ENCODE data around the gene CSTF1.

Gene CSTF1

DNA sequence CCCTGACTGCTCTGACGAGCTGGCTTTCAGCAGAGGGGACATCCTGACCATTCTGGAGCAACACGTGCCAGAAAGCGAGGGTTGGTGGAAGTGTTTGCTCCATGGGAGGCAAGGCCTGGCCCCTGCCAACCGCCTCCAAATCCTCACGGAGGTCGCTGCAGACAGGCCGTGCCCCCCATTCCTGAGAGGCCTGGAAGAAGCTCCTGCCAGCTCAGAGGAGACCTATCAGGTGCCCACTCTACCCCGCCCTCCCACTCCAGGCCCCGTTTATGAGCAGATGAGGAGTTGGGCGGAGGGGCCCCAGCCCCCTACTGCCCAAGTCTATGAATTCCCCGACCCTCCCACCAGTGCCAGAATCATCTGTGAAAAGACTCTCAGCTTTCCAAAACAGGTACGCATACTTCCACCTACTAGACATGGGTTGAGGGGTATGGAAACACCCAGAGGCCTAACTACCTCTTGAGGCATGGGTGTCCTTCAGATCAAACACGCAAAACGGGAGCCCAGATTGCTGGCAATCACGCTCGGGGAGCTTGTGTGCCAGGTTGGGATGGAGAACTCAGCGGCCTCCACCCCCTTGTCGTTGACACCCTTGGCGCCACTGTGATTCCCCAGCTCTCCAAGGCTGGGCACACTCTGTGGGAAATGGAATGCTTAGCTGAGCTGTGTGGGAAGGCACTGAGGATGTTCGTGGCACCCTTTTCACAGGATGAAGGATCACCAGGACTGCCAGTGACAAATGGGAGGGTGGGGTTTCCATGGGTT, 44.9 kb downstream of the CSTF1 start:
- H3K4me3 ChIP-seq (ENCODE audit: insufficient read depth, low read length, poor library complexity, severe bottlenecking): no peak overlapping the region
- H4K20me1 ChIP-seq (ENCODE audit: low read depth, low read length): no peaks in the 10 kb centered on the region
- no peaks in the 10 kb centered on the region for H3K9me2 ChIP-seq (replicated peaks; ENCODE audit: insufficient read depth, low read length)
- no peak overlapping the region for H2AFZ ChIP-seq (ENCODE audit: low read depth, low read length, severe bottlenecking)
- no peaks in the 10 kb centered on the region for H3K9me3 ChIP-seq (ENCODE audit: insufficient read depth, low read length)
- H3K36me3 ChIP-seq (ENCODE audit: low read length): no peaks in the 10 kb centered on the region
- H3F3A ChIP-seq (ENCODE audit: insufficient read depth): no peaks in the 10 kb centered on the region
- no peak overlapping the region for H3K27ac ChIP-seq (ENCODE audit: low read depth, low read length)
- H3K79me2 ChIP-seq (ENCODE audit: insufficient read depth, low read length): no peaks in the 10 kb centered on the region
- no peak overlapping the region for H3K9ac ChIP-seq (ENCODE audit: low read length)
- no peak overlapping the region for H3K4me2 ChIP-seq (ENCODE audit: low read depth, low read length, poor library complexity, severe bottlenecking)
- TF ChIP-seq EZH2phosphoT487 (conservative IDR thresholded peaks at IDR 0.05; ENCODE audit: low read length): no peak
- TF ChIP-seq, protein P1, sequence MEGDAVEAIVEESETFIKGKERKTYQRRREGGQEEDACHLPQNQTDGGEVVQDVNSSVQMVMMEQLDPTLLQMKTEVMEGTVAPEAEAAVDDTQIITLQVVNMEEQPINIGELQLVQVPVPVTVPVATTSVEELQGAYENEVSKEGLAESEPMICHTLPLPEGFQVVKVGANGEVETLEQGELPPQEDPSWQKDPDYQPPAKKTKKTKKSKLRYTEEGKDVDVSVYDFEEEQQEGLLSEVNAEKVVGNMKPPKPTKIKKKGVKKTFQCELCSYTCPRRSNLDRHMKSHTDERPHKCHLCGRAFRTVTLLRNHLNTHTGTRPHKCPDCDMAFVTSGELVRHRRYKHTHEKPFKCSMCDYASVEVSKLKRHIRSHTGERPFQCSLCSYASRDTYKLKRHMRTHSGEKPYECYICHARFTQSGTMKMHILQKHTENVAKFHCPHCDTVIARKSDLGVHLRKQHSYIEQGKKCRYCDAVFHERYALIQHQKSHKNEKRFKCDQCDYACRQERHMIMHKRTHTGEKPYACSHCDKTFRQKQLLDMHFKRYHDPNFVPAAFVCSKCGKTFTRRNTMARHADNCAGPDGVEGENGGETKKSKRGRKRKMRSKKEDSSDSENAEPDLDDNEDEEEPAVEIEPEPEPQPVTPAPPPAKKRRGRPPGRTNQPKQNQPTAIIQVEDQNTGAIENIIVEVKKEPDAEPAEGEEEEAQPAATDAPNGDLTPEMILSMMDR (IDR thresholded peaks at IDR 0.05; ENCODE audit: insufficient read depth, low read length, poor library complexity, severe bottlenecking): no peak
- no peaks in the 10 kb centered on the region for H3K27me3 ChIP-seq (ENCODE audit: low read length)

GRCh38 chr20:56438284-56438683, 45.8 kb downstream of the CSTF1 start:
- Histone ChIP-seq H3K36me3 (ENCODE audit: low read length) (no peaks in the 10 kb centered on the region), H3F3A (ENCODE audit: insufficient read depth) (no peaks in the 10 kb centered on the region), H4K20me1 (ENCODE audit: low read depth, low read length) (no peaks in the 10 kb centered on the region), H3K9me2 (replicated peaks; ENCODE audit: insufficient read depth, low read length) (no peaks in the 10 kb centered on the region), H3K79me2 (ENCODE audit: insufficient read depth, low read length) (no peaks in the 10 kb centered on the region), H3K4me3 (ENCODE audit: insufficient read depth, low read length, poor library complexity, severe bottlenecking) (no peak overlapping the region), H2AFZ (ENCODE audit: low read depth, low read length, severe bottlenecking) (no peak overlapping the region), H3K27ac (ENCODE audit: low read depth, low read length) (no peak overlapping the region), H3K4me2 (ENCODE audit: low read depth, low read length, poor library complexity, severe bottlenecking) (no peak overlapping the region), H3K27me3 (ENCODE audit: low read length) (no peaks in the 10 kb centered on the region), H3K9me3 (ENCODE audit: insufficient read depth, low read length) (no peaks in the 10 kb centered on the region), H3K9ac (ENCODE audit: low read length) (no peak overlapping the region)
- TF ChIP-seq, protein P1 (IDR thresholded peaks at IDR 0.05; ENCODE audit: insufficient read depth, low read length, poor library complexity, severe bottlenecking): no peak
- no peak for TF ChIP-seq EZH2phosphoT487 (conservative IDR thresholded peaks at IDR 0.05; ENCODE audit: low read length)

DNA sequence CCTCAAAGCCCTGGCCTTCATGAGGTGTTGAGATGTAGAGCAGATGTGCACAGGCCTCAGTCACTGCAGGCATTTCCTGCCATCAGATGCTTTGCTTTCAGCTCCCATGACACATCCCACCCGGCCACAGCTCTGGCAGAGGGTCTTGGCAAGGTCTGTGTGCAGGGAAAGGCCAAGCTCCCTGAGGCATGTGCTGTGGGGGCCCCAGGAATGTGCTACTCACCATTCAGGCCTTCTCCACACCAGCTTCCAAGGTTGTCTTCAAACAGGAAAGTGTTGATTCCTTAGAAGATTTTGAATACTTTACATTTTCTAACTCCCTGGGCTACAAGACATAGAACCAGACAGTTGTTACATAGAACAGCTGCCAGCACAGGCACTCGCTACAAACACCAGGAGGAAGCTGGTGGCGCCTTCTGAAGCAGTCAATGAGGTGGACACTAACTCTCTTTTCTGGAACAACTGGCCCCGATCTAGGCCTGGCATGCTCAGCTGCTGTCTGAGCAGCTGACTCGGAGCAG, 47.4 kb downstream of the CSTF1 start:
- no peaks in the 10 kb centered on the region for H3K36me3 ChIP-seq (ENCODE audit: low read length)
- no peaks in the 10 kb centered on the region for H3F3A ChIP-seq (ENCODE audit: insufficient read depth)
- H3K9me2 ChIP-seq (replicated peaks; ENCODE audit: insufficient read depth, low read length): no peaks in the 10 kb centered on the region
- no peak overlapping the region for H3K4me3 ChIP-seq (ENCODE audit: insufficient read depth, low read length, poor library complexity, severe bottlenecking)
- H3K27ac ChIP-seq (ENCODE audit: low read depth, low read length): no peak overlapping the region
- H4K20me1 ChIP-seq (ENCODE audit: low read depth, low read length): no peaks in the 10 kb centered on the region
- no peaks in the 10 kb centered on the region for H3K79me2 ChIP-seq (ENCODE audit: insufficient read depth, low read length)
- H3K9ac ChIP-seq (ENCODE audit: low read length): no peak overlapping the region
- H3K4me2 ChIP-seq (ENCODE audit: low read depth, low read length, poor library complexity, severe bottlenecking): no peak overlapping the region
- no peak overlapping the region for H2AFZ ChIP-seq (ENCODE audit: low read depth, low read length, severe bottlenecking)
- no peaks in the 10 kb centered on the region for H3K27me3 ChIP-seq (ENCODE audit: low read length)
- H3K9me3 ChIP-seq (ENCODE audit: insufficient read depth, low read length): no peaks in the 10 kb centered on the region
- no peak for TF ChIP-seq EZH2phosphoT487 (conservative IDR thresholded peaks at IDR 0.05; ENCODE audit: low read length)
- TF ChIP-seq, protein P1 (IDR thresholded peaks at IDR 0.05; ENCODE audit: insufficient read depth, low read length, poor library complexity, severe bottlenecking): no peak

Measured in SU-DHL-6 (cell line).